Gastrocnemius medialis (tissue), 4 donors: ENCODE results near the gene SYT6.

Experiments
- POLR2A ChIP-seq, 2 donors: fragments of 450-650 bp; IDR thresholded peaks; one replicate each; pipeline ENCODE4 v1.6.1; 2017; ENCODE audit warnings: antibody characterized with exemption in 2 of 2, mild to moderate bottlenecking in 2 of 2, moderate library complexity in 2 of 2
- TF ChIP-seq, protein P1 (sequence below), 5 experiments: fragments of 450-650 bp in 3 of 5; fragments of 200-600 bp in 2 of 5; sonication (generic) in 2 of 5; IDR thresholded peaks in 4 of 5; conservative IDR thresholded peaks in 1 of 5; 1 replicate in 4 of 5; 2 replicates in 1 of 5; pipeline ENCODE4 v1.5.1; 2016 to 2019; ENCODE audit warnings: antibody characterized with exemption in 5 of 5, mild to moderate bottlenecking in 3 of 5, moderate library complexity in 3 of 5

DNA sequence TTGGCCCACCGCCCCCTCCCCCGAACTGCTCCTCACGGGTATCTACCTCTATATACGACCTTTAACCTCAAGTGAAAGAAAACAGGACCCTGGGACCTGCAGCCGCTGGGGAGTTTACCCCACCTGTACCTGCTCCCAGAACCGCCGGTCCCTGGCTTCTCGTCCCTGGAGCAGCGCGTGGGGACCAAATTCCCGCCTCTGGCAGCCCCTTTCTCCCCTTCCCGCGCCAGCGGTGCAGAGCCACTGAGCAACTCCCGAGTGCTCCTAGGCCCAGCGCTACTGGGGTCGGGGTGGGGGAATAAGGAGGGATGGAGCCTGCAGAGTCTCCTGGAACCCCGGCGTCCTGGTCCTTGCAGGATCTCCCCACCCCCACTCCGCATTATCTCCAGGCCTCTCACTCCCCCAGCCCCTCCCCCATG is 1.6 kb downstream of the SYT6 start:
- TF ChIP-seq, protein P1, sequence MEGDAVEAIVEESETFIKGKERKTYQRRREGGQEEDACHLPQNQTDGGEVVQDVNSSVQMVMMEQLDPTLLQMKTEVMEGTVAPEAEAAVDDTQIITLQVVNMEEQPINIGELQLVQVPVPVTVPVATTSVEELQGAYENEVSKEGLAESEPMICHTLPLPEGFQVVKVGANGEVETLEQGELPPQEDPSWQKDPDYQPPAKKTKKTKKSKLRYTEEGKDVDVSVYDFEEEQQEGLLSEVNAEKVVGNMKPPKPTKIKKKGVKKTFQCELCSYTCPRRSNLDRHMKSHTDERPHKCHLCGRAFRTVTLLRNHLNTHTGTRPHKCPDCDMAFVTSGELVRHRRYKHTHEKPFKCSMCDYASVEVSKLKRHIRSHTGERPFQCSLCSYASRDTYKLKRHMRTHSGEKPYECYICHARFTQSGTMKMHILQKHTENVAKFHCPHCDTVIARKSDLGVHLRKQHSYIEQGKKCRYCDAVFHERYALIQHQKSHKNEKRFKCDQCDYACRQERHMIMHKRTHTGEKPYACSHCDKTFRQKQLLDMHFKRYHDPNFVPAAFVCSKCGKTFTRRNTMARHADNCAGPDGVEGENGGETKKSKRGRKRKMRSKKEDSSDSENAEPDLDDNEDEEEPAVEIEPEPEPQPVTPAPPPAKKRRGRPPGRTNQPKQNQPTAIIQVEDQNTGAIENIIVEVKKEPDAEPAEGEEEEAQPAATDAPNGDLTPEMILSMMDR (IDR thresholded peaks at IDR 0.05 in 4 of 5, conservative IDR thresholded peaks at IDR 0.05 in 1 of 5), result no peak
- no peak for TF ChIP-seq POLR2A (IDR thresholded peaks at IDR 0.05)
